Measurements from ENCODE around the gene PKHD1. TPM values are rescaled to one million over a fixed set of nuclear protein-coding genes. Genes with fewer than 3 reads are reported as not detected.

The PKHD1 gene
- total and polyA plus RNA-seq, 2 of the 13 experiments (the other 11 are each of a cell fraction or from before 2014, with no cell fraction given): 0.01 to 0.13 TPM

GRCh38 chr6:51976374-51976773 lies 111.0 kb downstream of the PKHD1 start:
- no peak for ATAC-seq
- H3K79me2 ChIP-seq (ENCODE audit: insufficient read depth, low read length): no peaks in the 10 kb centered on the region
- no peaks in the 10 kb centered on the region for H3K36me3 ChIP-seq (replicated peaks in 1 of 2; ENCODE audit: control insufficient read depth in 1 of 2, insufficient read depth in 2 of 2, low read length in 2 of 2)
- no peak overlapping the region for H2AFZ ChIP-seq (ENCODE audit: low read length)
- H3K4me2 ChIP-seq (ENCODE audit: low read depth, low read length): no peak overlapping the region
- H4K20me1 ChIP-seq (ENCODE audit: insufficient read depth, low read length): no peaks in the 10 kb centered on the region
- BruUV-seq (replicated peaks): no TSS peak
- no peaks in the 10 kb centered on the region for H3K27me3 ChIP-seq (ENCODE audit: control insufficient read depth in 1 of 2, insufficient read depth in 2 of 2, low read length in 2 of 2)
- WGBS (ENCODE audit: low lambda C conversion rate): 71% methylated on average over 9 of the region's 9 CpGs
- ChIA-PET POLR2A (no interaction called here), CTCF (ENCODE audit: low intra/inter-chr PET ratio, low total read pairs) (no interaction called here)
- H3K9ac ChIP-seq (ENCODE audit: insufficient read depth, low read depth, low read length): no peak overlapping the region
- no peak overlapping the region for H3K4me3 ChIP-seq (replicated peaks in 1 of 3; ENCODE audit: insufficient read depth in 1 of 3, low read depth in 2 of 3, low read length in 3 of 3)
- intact Hi-C loops (cut with micrococcal nuclease; ENCODE audit: unreplicated experiment) (no loop called here), in situ Hi-C loops (cut with HindIII; ENCODE audit: extremely low pct_ligation_motif_present, low pct_unique_long_range_greater_than_20kb) (no loop called here)
- no peaks in the 10 kb centered on the region for H3K4me1 ChIP-seq (ENCODE audit: insufficient read depth, low read length)
- DNase-seq (ENCODE audit: low spot score): no peak
- no peak for TF ChIP-seq ZNF703 (CRISPR knock-in tag; IDR thresholded peaks at IDR 0.05; ENCODE audit: borderline replicate concordance)
- no peak for TF ChIP-seq ZNF280B (CRISPR knock-in tag; IDR thresholded peaks at IDR 0.05; ENCODE audit: borderline replicate concordance)
- no peak for TF ChIP-seq HNRNPL (IDR thresholded peaks at IDR 0.05; ENCODE audit: low read depth, low read length)
- TF ChIP-seq CEBPB (IDR thresholded peaks at IDR 0.05; ENCODE audit: borderline replicate concordance, low read depth, low read length): peak; percentile 88
- no peak overlapping the region for H3K27ac ChIP-seq (ENCODE audit: extremely low read length, insufficient read depth, low read length)
- no peak for FAIRE-seq
- H3K9me3 ChIP-seq (ENCODE audit: low read length): no peaks in the 10 kb centered on the region

DNA sequence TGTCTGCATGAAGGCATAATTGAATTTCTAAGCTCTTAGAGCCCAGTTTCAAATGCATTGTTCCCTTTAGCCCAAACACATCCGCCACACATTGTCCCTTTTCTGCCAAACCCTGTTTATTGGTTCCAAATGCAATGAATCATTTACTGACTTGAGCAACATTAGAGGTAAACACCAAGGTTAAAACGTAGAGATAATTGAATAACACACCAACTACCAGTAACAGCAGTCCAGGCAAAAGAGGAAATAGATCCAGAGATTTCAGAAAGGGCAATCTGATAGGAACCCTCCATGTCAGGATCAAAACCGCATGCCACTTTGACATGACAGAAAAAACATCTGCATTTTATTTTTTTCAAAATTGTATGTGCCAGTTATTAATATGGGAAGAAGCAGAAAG lies 114.8 kb downstream of the PKHD1 start:
- in situ Hi-C loops (cut with HindIII; ENCODE audit: extremely low pct_ligation_motif_present, low pct_unique_long_range_greater_than_20kb): no loop called here
- CTCF ChIA-PET (ENCODE audit: low intra/inter-chr PET ratio, low total read pairs): no interaction called here
- H2AFZ ChIP-seq (ENCODE audit: low read length): no peak overlapping the region
- TF ChIP-seq ZSCAN22 (CRISPR knock-in tag; IDR thresholded peaks at IDR 0.05): no peak
- no peak for TF ChIP-seq ARID4A (CRISPR knock-in tag; IDR thresholded peaks at IDR 0.05; ENCODE audit: borderline replicate concordance)
- no peaks in the 10 kb centered on the region for H3K4me1 ChIP-seq (ENCODE audit: insufficient read depth, low read length)
- no peak overlapping the region for H3K4me3 ChIP-seq (replicated peaks in 1 of 3; ENCODE audit: insufficient read depth in 1 of 3, low read depth in 2 of 3, low read length in 3 of 3)
- H3K9ac ChIP-seq (ENCODE audit: insufficient read depth, low read depth, low read length): no peak overlapping the region
- H3K27ac ChIP-seq (ENCODE audit: extremely low read length, insufficient read depth, low read length): no peak overlapping the region
- no peaks in the 10 kb centered on the region for H3K36me3 ChIP-seq (replicated peaks in 1 of 2; ENCODE audit: control insufficient read depth in 1 of 2, insufficient read depth in 2 of 2, low read length in 2 of 2)
- no TSS peak for BruUV-seq (replicated peaks)
- no peak for FAIRE-seq
- no peaks in the 10 kb centered on the region for H4K20me1 ChIP-seq (ENCODE audit: insufficient read depth, low read length)
- intact Hi-C loops (cut with micrococcal nuclease; ENCODE audit: unreplicated experiment): no loop called here
- no peaks in the 10 kb centered on the region for H3K79me2 ChIP-seq (ENCODE audit: insufficient read depth, low read length)
- no peak overlapping the region for H3K4me2 ChIP-seq (ENCODE audit: low read depth, low read length)
- ATAC-seq: no peak
- DNase-seq (ENCODE audit: low spot score): no peak
- H3K27me3 ChIP-seq (ENCODE audit: control insufficient read depth in 1 of 2, insufficient read depth in 2 of 2, low read length in 2 of 2): no peaks in the 10 kb centered on the region
- POLR2A ChIA-PET: no interaction called here
- WGBS (ENCODE audit: low lambda C conversion rate): 4% methylated on average over 3 of the region's 3 CpGs
- no peaks in the 10 kb centered on the region for H3K9me3 ChIP-seq (ENCODE audit: low read length)

Measured in HepG2 (cell line).